Heart right ventricle (tissue), 16 donors: ENCODE measurements around the gene F10. TPM values are rescaled to one million over a fixed set of nuclear protein-coding genes. Genes with fewer than 3 reads are reported as not detected.

Experiments
- ATAC-seq, 8 donors: fragments of 200-7000 bp; cut with Tn5 transposase; one replicate each; pipeline ENCODE4 v1.9.1; 2020; ENCODE audit warnings: mild to moderate bottlenecking in 8 of 8, moderate library complexity in 8 of 8, moderate number of reproducible peaks in 1 of 8
- DNase-seq, 2 donors: peaks; one replicate each; pipeline ENCODE4 v3.0.0-alpha.2; 2020
- H3K27ac ChIP-seq, 10 donors: fragments of 200-600 bp; sonication (generic) in 2 of 10; one replicate each; pipeline versions ENCODE4 v1.5.0 to v1.8.0; 2020 to 2022; ENCODE audit warnings: mild to moderate bottlenecking in 3 of 10
- H3K27me3 ChIP-seq, 7 donors: fragments of 200-600 bp; one replicate each; pipeline ENCODE4 v1.8.0; 2021 to 2022; ENCODE audit warnings: mild to moderate bottlenecking in 2 of 7
- H3K36me3 ChIP-seq, 9 donors: fragments of 200-600 bp; sonication (generic) in 1 of 9; one replicate each; pipeline versions ENCODE4 v1.5.0 to v1.8.0; 2020 to 2022; ENCODE audit warnings: mild to moderate bottlenecking in 2 of 9
- H3K4me1 ChIP-seq, 9 donors: fragments of 200-600 bp; sonication (generic) in 1 of 9; one replicate each; pipeline versions ENCODE4 v1.5.0 to v1.8.0; 2020 to 2022; ENCODE audit warnings: mild to moderate bottlenecking in 4 of 9
- H3K4me3 ChIP-seq, 10 donors: fragments of 200-600 bp; sonication (generic) in 2 of 10; one replicate each; pipeline versions ENCODE4 v1.5.0 to v1.8.0; 2020 to 2022; ENCODE audit warnings: mild to moderate bottlenecking in 7 of 10, moderate library complexity in 2 of 10
- H3K9me3 ChIP-seq, 11 donors: fragments of 200-600 bp in 10 of 11; sonication (generic) in 2 of 11; one replicate each; pipeline versions ENCODE4 v1.5.0 to v1.8.0; 2013 to 2022; ENCODE audit warnings: mild to moderate bottlenecking in 2 of 11, control low read depth in 1 of 11, moderate library complexity in 1 of 11
- WGBS, 2 donors: extraction: QIAGEN DNeasy Blood & Tissue Kit; methylation state at CpG; one replicate each; pipeline ENCODE4 v1.1.7; 2013; ENCODE audit warnings: inconsistent platforms in 1 of 2; 5-methylcytosine and 5-hydroxymethylcytosine counted together
- intact Hi-C, 10 donors: fragments of 100-400 bp; cut with DNase I; formaldehyde crosslinking; loops; one replicate each; pipeline versions ENCODE4 v1.11.1 to v1.14.2; 2022
- polyA plus RNA-seq, 2 donors: library from polyadenylated mRNA; stranded (reverse); fragments of 200-250 nt; gene quantifications; one replicate each; pipeline ENCODE4 v1.2.3, GENCODE V29; 2013
- total RNA-seq, 10 donors: library from RNA; stranded (reverse); fragmentation: NEBNext Ultra II Directional in 3 of 10; extraction: Animal tissue kit (Norgen Biotek cat#: 25700) in 3 of 10; gene quantifications; one replicate each; pipeline versions ENCODE4 v1.2.1 to v1.2.4, GENCODE V29; 2021 to 2023
- TF ChIP-seq, protein P1 (sequence below), 9 donors: fragments of 200-600 bp; sonication (generic) in 2 of 9; IDR thresholded peaks; one replicate each; pipeline versions ENCODE4 v1.5.0 to v1.8.0; 2021 to 2022; ENCODE audit warnings: antibody characterized with exemption in 9 of 9, mild to moderate bottlenecking in 5 of 9, moderate library complexity in 1 of 9
- donor health status: Arrhythmogenic right ventricular cardiomyopathy.
- donor health status: ischemic (EF 13 %, LVEDD 7.1; RV severe dilation, severe dysfunction).
- donor health status: healthy with polysubstance abuse.
- donor health status: DM: no; HTN: yes; CAD: no.
- donor health status: DM: no; HTN: no; CAD: no.
- donor health status: ischemic (EF 25% LVEDD 6.9; RV normal size, moderate dysfunction).
- donor health status: ischemic (EF 25% LVEDD 5.7; RV mildly dilated, moderate dysfunction).
- donor health status: healthy.
- donor health status: DM: yes; HTN: yes; CAD: no.
- donor health status: Ischemic cardiomyopathy.
- donor health status: ischemic (EF 35%, LVEDD 5.7; RV mildly dilated, moderate dysfunction).
- donor health status: nonischemic (EF 11% LVEDD 7.7; RV severe dilation, severe dysfunction).
- donor health status: DM: yes; HTN: yes; CAD: no.
- donor health status: PGD.
- donor health status: ischemic (EF 29% LVEDD 5.4; RV normal size, mild dysfunction).
- donor health status: nonischemic (EF 23%, LVEDD 6.1; RV moderate dilation, normal function).

Gene F10
- total and polyA plus RNA-seq, 12 donors = 1.7 to 15.1 (median 6.3) TPM

DNA sequence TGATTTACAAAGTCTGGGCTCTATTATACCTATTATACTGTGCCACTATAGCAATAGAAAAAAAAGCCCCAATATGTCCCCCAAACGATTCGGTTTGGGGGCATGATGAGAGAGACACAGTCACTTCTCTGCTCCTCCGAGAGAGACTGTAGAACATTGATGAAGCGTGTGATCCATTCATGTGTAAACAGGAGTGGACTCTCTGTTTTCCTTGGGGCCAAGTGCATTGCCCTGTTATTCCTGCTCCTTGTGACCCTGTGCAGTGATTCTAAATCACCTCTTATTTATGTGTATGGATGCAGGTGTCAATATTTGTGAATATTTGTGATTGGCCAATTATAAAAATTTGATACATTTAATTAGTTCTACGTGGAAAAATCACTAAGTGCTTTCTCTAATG lies 17.0 kb downstream of the F10 start:
- H3K4me1 ChIP-seq = no peaks in the 10 kb centered on the region
- 85 to 88% methylated on average over 5 of the region's 5 CpGs for WGBS, 2 donors
- H3K4me3 ChIP-seq = no peak overlapping the region
- TF ChIP-seq, protein P1, sequence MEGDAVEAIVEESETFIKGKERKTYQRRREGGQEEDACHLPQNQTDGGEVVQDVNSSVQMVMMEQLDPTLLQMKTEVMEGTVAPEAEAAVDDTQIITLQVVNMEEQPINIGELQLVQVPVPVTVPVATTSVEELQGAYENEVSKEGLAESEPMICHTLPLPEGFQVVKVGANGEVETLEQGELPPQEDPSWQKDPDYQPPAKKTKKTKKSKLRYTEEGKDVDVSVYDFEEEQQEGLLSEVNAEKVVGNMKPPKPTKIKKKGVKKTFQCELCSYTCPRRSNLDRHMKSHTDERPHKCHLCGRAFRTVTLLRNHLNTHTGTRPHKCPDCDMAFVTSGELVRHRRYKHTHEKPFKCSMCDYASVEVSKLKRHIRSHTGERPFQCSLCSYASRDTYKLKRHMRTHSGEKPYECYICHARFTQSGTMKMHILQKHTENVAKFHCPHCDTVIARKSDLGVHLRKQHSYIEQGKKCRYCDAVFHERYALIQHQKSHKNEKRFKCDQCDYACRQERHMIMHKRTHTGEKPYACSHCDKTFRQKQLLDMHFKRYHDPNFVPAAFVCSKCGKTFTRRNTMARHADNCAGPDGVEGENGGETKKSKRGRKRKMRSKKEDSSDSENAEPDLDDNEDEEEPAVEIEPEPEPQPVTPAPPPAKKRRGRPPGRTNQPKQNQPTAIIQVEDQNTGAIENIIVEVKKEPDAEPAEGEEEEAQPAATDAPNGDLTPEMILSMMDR (IDR thresholded peaks at IDR 0.05) = no peak
- H3K27ac ChIP-seq = no peak overlapping the region
- H3K9me3 ChIP-seq = no peaks in the 10 kb centered on the region
- intact Hi-C loops = no loop called here
- no peaks in the 10 kb centered on the region for H3K36me3 ChIP-seq
- DNase-seq (no peak), ATAC-seq (no peak)
- H3K27me3 ChIP-seq = no peaks in the 10 kb centered on the region

GRCh38 chr13:113140677-113141600 lies 18.3 kb downstream of the F10 start:
- no peaks in the 10 kb centered on the region for H3K27me3 ChIP-seq
- H3K4me3 ChIP-seq = no peak overlapping the region
- TF ChIP-seq, protein P1 (IDR thresholded peaks at IDR 0.05) = no peak
- H3K36me3 ChIP-seq = no peaks in the 10 kb centered on the region
- intact Hi-C loops = no loop called here
- H3K9me3 ChIP-seq = no peaks in the 10 kb centered on the region
- ATAC-seq (no peak), DNase-seq (no peak)
- no peaks in the 10 kb centered on the region for H3K4me1 ChIP-seq
- WGBS, 2 donors = 94% methylated on average over 26 of the region's 26 CpGs
- H3K27ac ChIP-seq = no peak overlapping the region

DNA sequence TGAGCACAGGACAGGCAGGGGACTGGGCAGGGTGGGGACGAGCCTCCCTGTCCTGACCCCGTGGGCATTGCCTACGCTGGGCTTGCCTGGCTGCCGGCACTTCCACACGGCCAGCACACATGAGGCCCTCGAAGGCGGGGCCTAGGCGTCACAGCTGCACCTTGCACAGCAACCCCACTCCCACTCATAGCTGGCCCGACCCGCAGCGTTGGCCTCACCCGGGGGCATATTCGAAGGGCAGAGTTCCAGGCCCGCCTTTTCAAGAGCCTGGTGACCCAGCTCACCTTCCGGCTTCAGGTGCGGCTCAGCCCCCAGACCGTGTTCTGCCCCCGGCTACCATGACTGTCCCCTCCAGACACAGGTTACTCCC lies 19.0 kb downstream of the F10 start:
- ATAC-seq (peak in 1 of 8 donors; percentile 23), DNase-seq (no peak)
- H3K36me3 ChIP-seq = no peaks in the 10 kb centered on the region
- H3K4me1 ChIP-seq = no peaks in the 10 kb centered on the region
- TF ChIP-seq, protein P1 (IDR thresholded peaks at IDR 0.05) = no peak
- WGBS, 2 donors = 92 to 95% methylated on average over 18 of the region's 18 CpGs
- H3K27ac ChIP-seq = no peak overlapping the region
- no peaks in the 10 kb centered on the region for H3K9me3 ChIP-seq
- intact Hi-C loops = no loop called here
- peaks cover 0 to under 1% (median 0%) of the 10 kb centered on the region in 7 donors for H3K27me3 ChIP-seq
- H3K4me3 ChIP-seq = no peak overlapping the region

GRCh38 chr13:113142876-113143275 lies 20.3 kb downstream of the F10 start:
- intact Hi-C loops = no loop called here
- Histone ChIP-seq H3K36me3 (no peaks in the 10 kb centered on the region), H3K27ac (no peak overlapping the region), H3K4me3 (no peak overlapping the region), H3K4me1 (no peaks in the 10 kb centered on the region), H3K9me3 (no peaks in the 10 kb centered on the region), H3K27me3 (peaks cover 0 to 3% (median 0%) of the 10 kb centered on the region in 7 donors)
- TF ChIP-seq, protein P1 (IDR thresholded peaks at IDR 0.05) = no peak
- no peak for ATAC-seq
- no peak for DNase-seq
- 84 to 88% methylated on average over 7 of the region's 7 CpGs for WGBS, 2 donors
